Stimulated activated naive CD8-positive, alpha-beta T cell treated with anti-CD3 and anti-CD28 coated beads, Interleukin-15, Interleukin-2, amounts not matched to agents 100 ng/mL and 50 ng/mL, for 24 hours (primary cell): Measurements from ENCODE around the gene GRWD1.
A peak's percentile ranks its signal among the peaks of the same experiment; 100 is the strongest.

Experiments used
- H3K27ac Mint-ChIP-seq: one replicate; pipeline ENCODE4 v1.8.0; 2021; ENCODE audit warnings: mild to moderate bottlenecking, mixed read lengths
- H3K27me3 Mint-ChIP-seq: one replicate; pipeline ENCODE4 v1.8.0; 2021; ENCODE audit warnings: mixed read lengths
- H3K36me3 Mint-ChIP-seq: one replicate; pipeline ENCODE4 v1.8.0; 2021; ENCODE audit warnings: low read depth, mixed read lengths
- H3K4me1 Mint-ChIP-seq: one replicate; pipeline ENCODE4 v1.8.0; 2021; ENCODE audit warnings: low read depth, mixed read lengths
- H3K4me3 Mint-ChIP-seq: one replicate; pipeline ENCODE4 v1.8.0; 2021; ENCODE audit warnings: mild to moderate bottlenecking, mixed read lengths
- H3K9me3 Mint-ChIP-seq: one replicate; pipeline ENCODE4 v1.8.0; 2021; ENCODE audit warnings: mixed read lengths

GRWD1 gene

GRCh38 chr19:48461651-48461981, 15.8 kb downstream of the GRWD1 start:
- Mint-ChIP-seq H3K4me3 (no peak overlapping the region), H3K27ac (no peak overlapping the region), H3K9me3 (no peaks in the 10 kb centered on the region), H3K36me3 (peaks cover 30% of the 10 kb centered on the region), H3K4me1 (peaks cover 4% of the 10 kb centered on the region), H3K27me3 (no peaks in the 10 kb centered on the region)

GRCh38 chr19:48461982-48462655, 16.3 kb downstream of the GRWD1 start:
- Mint-ChIP-seq H3K9me3 (no peaks in the 10 kb centered on the region), H3K4me3 (no peak overlapping the region), H3K4me1 (peaks cover 4% of the 10 kb centered on the region), H3K27ac (no peak overlapping the region), H3K27me3 (no peaks in the 10 kb centered on the region), H3K36me3 (peaks cover 27% of the 10 kb centered on the region)

- Mint-ChIP-seq H3K27me3 (no peaks in the 10 kb centered on the region), H3K27ac (no peak overlapping the region), H3K9me3 (no peaks in the 10 kb centered on the region), H3K4me1 (peaks cover 23% of the 10 kb centered on the region), H3K4me3 (no peak overlapping the region), H3K36me3 (peaks cover 13% of the 10 kb centered on the region)
Observed at GRCh38 chr19:48465215-48465614, 19.4 kb downstream of the GRWD1 start.

GRCh38 chr19:48466561-48467325, 21.0 kb downstream of the GRWD1 start:
- H3K9me3 Mint-ChIP-seq: no peaks in the 10 kb centered on the region
- peaks cover 13% of the 10 kb centered on the region for H3K36me3 Mint-ChIP-seq
- no peak overlapping the region for H3K4me3 Mint-ChIP-seq
- H3K27ac Mint-ChIP-seq: no peak overlapping the region
- no peaks in the 10 kb centered on the region for H3K27me3 Mint-ChIP-seq
- peaks cover 29% of the 10 kb centered on the region for H3K4me1 Mint-ChIP-seq

- Mint-ChIP-seq H3K4me3 (peak overlapping the region; percentile 87), H3K9me3 (no peaks in the 10 kb centered on the region), H3K36me3 (peaks cover 13% of the 10 kb centered on the region), H3K27ac (peak overlapping the region; percentile 83), H3K4me1 (peaks cover 25% of the 10 kb centered on the region), H3K27me3 (no peaks in the 10 kb centered on the region)
Observed at GRCh38 chr19:48468772-48469288, 23.0 kb downstream of the GRWD1 start.

GRCh38 chr19:48469289-48469881, 23.6 kb downstream of the GRWD1 start, which contains the start of gene CYTH2:
CYTH2 (plus strand) TSS chr19:48469369; CDS start chr19:48469508, 139 bp downstream.
- peak within 1 kb of the TSS; percentile 83 for H3K27ac Mint-ChIP-seq
- H3K4me3 Mint-ChIP-seq: peak within 1 kb of the TSS; percentile 87
- H3K27me3 Mint-ChIP-seq: no peaks in the 10 kb centered on the region
- peaks cover 10% of the 10 kb centered on the region for H3K36me3 Mint-ChIP-seq
- no peaks in the 10 kb centered on the region for H3K9me3 Mint-ChIP-seq
- peaks cover 25% of the 10 kb centered on the region for H3K4me1 Mint-ChIP-seq

- H3K4me1 Mint-ChIP-seq: peaks cover 25% of the 10 kb centered on the region
- peak overlapping the region; percentile 55 for H3K27ac Mint-ChIP-seq
Observed at GRCh38 chr19:48469934-48470680, 24.3 kb downstream of the GRWD1 start.

GRCh38 chr19:48470856-48471255, 25.1 kb downstream of the GRWD1 start:
- H3K9me3 Mint-ChIP-seq: no peaks in the 10 kb centered on the region
- peaks cover 12% of the 10 kb centered on the region for H3K36me3 Mint-ChIP-seq
- peak overlapping the region; percentile 87 for H3K4me3 Mint-ChIP-seq
- peaks cover 25% of the 10 kb centered on the region for H3K4me1 Mint-ChIP-seq
- H3K27me3 Mint-ChIP-seq: no peaks in the 10 kb centered on the region
- no peak overlapping the region for H3K27ac Mint-ChIP-seq

More at GRCh38 chr19:48469934-48470680, 24.3 kb downstream of the GRWD1 start:
- peaks cover 12% of the 10 kb centered on the region for H3K36me3 Mint-ChIP-seq
- H3K27me3 Mint-ChIP-seq: no peaks in the 10 kb centered on the region
- no peaks in the 10 kb centered on the region for H3K9me3 Mint-ChIP-seq
- peak overlapping the region; percentile 87 for H3K4me3 Mint-ChIP-seq

- Mint-ChIP-seq H3K9me3 (no peaks in the 10 kb centered on the region), H3K4me3 (no peak overlapping the region)
Observed at GRCh38 chr19:48471836-48472235, 26.1 kb downstream of the GRWD1 start.

GRCh38 chr19:48473161-48473966, 27.6 kb downstream of the GRWD1 start:
- Mint-ChIP-seq H3K27ac (no peak overlapping the region), H3K9me3 (no peaks in the 10 kb centered on the region), H3K36me3 (peaks cover 12% of the 10 kb centered on the region), H3K27me3 (no peaks in the 10 kb centered on the region), H3K4me3 (no peak overlapping the region), H3K4me1 (peaks cover 18% of the 10 kb centered on the region)

More at GRCh38 chr19:48471836-48472235, 26.1 kb downstream of the GRWD1 start:
- H3K4me1 Mint-ChIP-seq: peaks cover 25% of the 10 kb centered on the region
- H3K36me3 Mint-ChIP-seq: peaks cover 12% of the 10 kb centered on the region
- H3K27ac Mint-ChIP-seq: no peak overlapping the region
- H3K27me3 Mint-ChIP-seq: no peaks in the 10 kb centered on the region

- Mint-ChIP-seq H3K36me3 (peaks cover 12% of the 10 kb centered on the region), H3K9me3 (no peaks in the 10 kb centered on the region), H3K27ac (no peak overlapping the region), H3K4me3 (no peak overlapping the region), H3K27me3 (no peaks in the 10 kb centered on the region), H3K4me1 (peaks cover 10% of the 10 kb centered on the region)
Observed at GRCh38 chr19:48474084-48474592, 28.4 kb downstream of the GRWD1 start.

GRCh38 chr19:48475369-48476068, 29.7 kb downstream of the GRWD1 start:
- peak overlapping the region; percentile 70 for H3K27ac Mint-ChIP-seq
- H3K4me3 Mint-ChIP-seq: no peak overlapping the region
- H3K27me3 Mint-ChIP-seq: no peaks in the 10 kb centered on the region
- no peaks in the 10 kb centered on the region for H3K9me3 Mint-ChIP-seq
- peaks cover 17% of the 10 kb centered on the region for H3K36me3 Mint-ChIP-seq
- peaks cover 9% of the 10 kb centered on the region for H3K4me1 Mint-ChIP-seq

- Mint-ChIP-seq H3K4me1 (peaks cover 11% of the 10 kb centered on the region), H3K4me3 (no peak overlapping the region), H3K9me3 (no peaks in the 10 kb centered on the region), H3K27me3 (no peaks in the 10 kb centered on the region), H3K27ac (no peak overlapping the region), H3K36me3 (peaks cover 13% of the 10 kb centered on the region)
Observed at GRCh38 chr19:48476176-48476575, 30.4 kb downstream of the GRWD1 start.
